T-helper 1 cell treated with Interleukin-12 subunit alpha and Interleukin-12 subunit beta and Interleukin-4 antibody, amounts not matched to agents 30 ng/mL and 1 ng/mL, for 36 hours (primary cell): ENCODE measurements around the gene SENP7. TPM values are rescaled to one million over a fixed set of nuclear protein-coding genes. Genes with fewer than 3 reads are reported as not detected.
"Not testable (repeated sequence)": the region's sequence is repeated elsewhere in the genome, so short reads cannot be mapped to it uniquely, and the experiment has no call there.

Experiments
- intact Hi-C: fragments of 100-400 bp; cut with micrococcal nuclease; formaldehyde crosslinking; loops from one replicate; pipeline ENCODE4 v1.15.1; 2024
- total RNA-seq: library from RNA; stranded (reverse); gene quantifications from 2 replicates; pipeline ENCODE4 v1.2.3, GENCODE V29; 2022

Gene SENP7
- total RNA-seq, 1 donor from 2014 or later = 33.3 TPM

DNA sequence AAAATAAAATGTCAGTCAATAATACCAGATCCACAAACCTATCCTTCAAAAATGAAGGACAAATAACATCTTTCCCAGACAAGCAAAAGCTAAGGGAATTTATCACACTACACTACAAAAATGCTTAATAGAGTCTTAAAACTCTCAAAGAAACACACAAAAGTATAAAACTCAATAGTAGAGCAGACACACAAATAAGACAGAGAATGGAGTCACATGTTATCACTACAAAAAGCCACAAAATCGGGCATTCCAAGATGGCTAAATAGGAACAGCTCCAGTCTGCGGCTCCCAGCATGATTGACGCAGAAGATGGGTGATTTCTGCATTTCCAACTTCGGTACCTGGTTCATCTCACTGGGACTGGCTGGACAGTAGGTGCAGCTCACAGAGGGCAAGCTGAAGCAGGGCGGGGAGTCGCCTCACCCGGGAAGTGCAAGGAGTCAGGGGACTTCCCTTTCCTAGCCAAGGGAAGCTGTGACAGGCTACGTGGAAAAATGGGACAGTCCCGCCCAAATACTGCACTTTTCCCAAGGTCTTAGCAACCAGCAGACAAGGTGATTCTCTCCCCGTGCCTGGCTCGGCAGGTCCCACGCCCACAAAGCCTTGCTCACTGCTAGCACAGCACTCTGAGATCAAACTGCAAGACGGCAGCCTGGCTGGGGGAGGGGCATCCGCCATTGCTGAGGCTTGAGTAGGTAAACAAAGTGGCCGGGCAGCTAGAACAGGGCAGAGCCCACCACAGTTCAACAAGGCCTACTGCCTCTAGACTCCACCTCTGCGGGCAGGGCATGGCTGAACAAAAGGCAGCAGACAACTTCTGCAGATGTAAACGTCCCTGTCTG is 46.3 kb downstream of the SENP7 start:
- intact Hi-C loops = loop anchor here (5.0 kb wide), 1 partner anchor 96 kb away; the partner anchor contains the start of gene TRMT10C

DNA sequence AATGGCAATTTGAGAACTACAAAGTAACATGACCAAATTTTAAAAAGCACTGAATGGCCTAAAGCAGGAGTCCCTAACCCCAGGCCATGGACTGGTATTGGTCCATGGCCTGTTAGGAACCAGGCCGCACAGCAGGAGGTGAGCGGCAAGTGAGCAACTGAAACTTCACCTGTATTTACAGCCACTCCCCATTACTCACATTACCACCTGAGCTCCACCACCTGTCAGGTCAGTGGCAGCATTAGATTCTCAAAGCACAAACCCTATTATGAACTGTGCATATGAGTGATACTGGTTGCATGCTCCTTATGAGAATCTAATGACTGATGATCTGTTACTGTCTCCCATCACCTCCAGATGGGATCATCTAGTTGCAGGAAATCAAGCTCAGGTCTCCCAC is 48.8 kb downstream of the SENP7 start:
- intact Hi-C loops = no loop called here

DNA sequence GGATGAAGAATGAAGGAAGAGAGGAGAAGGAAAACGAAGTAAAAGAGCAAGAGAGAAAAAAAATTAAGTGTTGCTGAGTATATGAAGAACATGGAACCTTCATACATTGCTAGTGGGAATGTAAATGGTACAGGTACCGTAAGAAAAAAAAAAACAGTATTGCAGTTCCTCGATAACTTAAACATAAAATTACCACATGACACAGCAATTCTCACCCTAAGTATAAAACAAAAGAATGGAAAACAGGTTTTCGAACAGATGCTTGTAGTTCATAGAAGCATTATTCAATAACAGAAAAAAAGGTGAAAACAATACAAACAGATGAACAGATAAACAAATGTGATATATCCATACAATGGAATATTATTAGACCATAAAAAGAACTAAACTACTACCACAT is 51.6 kb downstream of the SENP7 start:
- intact Hi-C loops = no loop called here

- intact Hi-C loops = no loop called here
These were observed 54.6 kb downstream of the SENP7 start for GRCh38 chr3:101458387-101458786.

DNA sequence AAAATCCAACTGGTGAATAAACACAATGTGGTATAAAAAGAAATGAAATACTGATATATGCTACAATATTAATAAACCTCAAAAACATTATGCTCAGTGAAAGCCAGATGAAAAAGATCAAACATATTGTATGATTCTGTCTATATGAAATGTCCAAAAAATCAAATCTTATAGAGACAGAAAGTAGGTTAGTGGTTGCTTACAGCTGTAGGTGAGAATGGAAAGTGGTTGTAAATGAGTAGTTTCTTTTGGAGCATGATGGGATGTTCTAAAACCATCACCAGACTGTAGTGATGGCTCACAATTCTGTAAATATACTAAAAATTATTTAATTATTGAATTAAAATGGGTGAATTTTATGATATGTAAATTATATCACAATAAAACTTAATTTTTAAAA is 58.4 kb downstream of the SENP7 start:
- intact Hi-C loops = no loop called here

GRCh38 chr3:101453961-101454360 is 59.1 kb downstream of the SENP7 start:
- intact Hi-C loops = no loop called here

DNA sequence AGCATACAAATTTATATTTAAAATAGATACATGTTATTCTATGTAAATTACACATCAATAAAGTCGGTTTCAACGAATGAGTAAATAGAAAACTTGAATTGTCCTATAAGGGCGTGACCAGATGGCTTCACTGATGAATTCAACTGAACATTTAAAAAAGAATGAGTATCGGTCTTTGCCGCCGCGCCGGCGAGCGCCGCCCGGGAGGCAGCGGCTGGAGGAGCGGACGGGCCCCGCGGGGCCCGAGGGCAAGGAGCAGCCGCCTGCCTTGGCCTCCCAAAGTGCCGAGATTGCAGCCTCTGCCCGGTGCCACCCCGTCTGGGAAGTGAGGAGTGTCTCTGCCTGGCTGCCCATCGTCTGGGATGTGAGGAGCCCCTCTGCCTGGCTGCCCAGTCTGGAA is 74.4 kb downstream of the SENP7 start:
- intact Hi-C loops = not testable (repeated sequence)

DNA sequence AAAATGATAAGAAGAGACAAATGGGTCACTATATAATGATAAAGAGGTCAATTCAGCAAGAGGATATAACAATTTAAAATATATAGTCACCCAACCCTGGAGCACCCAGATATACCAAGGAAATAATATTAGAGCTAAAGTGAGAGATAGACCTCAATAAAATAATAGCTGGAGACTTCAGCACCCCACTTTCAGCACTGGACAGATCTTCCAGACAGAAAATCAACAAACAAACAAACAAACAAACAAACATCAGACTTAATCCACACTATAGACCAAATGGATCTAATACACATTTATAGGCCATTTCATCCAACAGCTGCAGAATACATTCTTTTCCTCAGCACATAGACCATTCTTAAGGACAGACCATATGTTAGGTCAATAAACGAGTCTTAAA is 79.4 kb downstream of the SENP7 start:
- intact Hi-C loops = no loop called here

DNA sequence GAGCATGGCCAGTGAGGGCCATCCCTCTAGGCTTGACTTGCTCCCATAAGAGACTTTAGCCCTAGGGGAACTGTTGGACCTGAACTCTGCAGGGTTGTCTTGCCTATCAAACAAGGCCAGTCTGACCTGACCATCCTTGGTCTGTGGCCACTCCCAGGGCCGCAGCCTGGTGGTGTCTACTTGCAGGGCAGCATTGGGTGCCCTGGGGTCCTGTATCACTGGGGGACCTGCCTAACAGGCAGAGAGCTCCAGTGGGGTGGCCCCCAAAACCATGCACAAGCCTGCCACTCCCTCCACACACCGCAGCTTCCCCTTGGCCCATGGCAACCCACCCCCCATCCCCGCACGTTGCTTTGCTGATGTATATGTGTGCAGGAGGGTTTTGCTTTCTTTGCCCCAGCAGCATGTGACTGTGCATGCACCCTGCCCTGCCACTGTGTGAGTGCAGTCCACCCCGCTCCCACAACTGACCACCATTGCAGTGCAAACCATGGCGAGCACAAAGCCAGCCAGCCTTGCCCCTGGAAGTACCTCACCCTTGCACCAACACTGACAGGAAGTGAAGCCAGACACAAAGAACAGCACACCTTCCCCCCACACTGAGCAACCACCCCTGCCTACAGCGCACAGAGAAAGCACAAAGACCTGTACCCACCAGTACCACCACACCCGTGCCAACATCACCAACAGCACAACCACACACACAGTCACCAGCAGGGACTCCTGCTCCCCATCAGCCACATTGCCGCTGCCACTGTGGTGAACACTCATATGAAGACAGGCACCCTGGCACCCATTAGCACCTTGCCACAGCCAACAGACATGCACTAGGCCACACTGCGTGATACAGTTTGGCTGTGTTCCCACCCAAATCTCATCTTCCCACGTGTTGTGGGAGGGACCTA is 88.8 kb downstream of the SENP7 start:
- intact Hi-C loops = no loop called here

- intact Hi-C loops = no loop called here
These were observed 94.2 kb downstream of the SENP7 start for GRCh38 chr3:101418851-101419250.

DNA sequence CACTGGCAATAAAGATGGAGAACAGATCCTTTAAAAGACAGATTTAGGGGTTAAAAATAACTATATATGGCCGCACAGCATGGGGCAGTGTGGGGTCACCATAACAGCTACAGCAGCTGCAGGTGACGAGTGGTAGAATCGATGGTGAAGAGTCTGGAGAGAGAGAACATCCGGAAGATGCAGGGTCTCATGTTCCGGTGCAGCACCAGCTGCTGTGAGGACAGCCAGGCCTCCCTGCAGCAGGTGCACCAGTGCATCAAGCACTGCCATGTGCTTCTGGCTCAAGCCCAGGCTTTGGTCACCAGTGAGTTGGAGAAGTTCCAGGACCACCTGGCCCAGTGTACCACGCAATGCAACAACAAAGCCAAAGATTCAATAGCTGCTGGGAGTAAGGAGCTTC is 98.9 kb downstream of the SENP7 start:
- intact Hi-C loops = no loop called here

- intact Hi-C loops = no loop called here
These were observed 99.4 kb downstream of the SENP7 start for GRCh38 chr3:101413656-101414055.

- intact Hi-C loops = loop anchor here (2.0 to 5.0 kb wide), 4 partner anchors 333 to 1575 kb away; partner anchors contain the start of genes CEP97, CMSS1 and TFG
These were observed 121.5 kb downstream of the SENP7 start for GRCh38 chr3:101391413-101391950.

DNA sequence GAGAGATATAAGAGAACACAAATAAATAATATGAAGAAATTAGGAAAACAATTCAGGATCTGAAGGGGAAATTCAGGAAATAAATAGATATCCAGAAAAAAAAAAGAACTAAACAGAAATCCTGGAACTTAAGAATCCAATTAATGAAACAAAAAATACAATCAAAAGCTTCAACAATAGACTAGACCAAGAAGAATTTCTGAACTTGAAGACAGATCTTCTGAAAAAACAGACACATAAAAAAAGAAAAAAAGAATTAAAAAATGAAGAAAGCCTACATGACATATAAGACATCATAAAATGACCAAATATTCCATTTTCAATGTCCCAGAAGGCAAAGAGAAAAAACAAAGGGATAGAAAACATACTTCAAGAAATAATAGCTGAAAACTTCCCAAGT is 124.3 kb downstream of the SENP7 start:
- intact Hi-C loops = no loop called here

DNA sequence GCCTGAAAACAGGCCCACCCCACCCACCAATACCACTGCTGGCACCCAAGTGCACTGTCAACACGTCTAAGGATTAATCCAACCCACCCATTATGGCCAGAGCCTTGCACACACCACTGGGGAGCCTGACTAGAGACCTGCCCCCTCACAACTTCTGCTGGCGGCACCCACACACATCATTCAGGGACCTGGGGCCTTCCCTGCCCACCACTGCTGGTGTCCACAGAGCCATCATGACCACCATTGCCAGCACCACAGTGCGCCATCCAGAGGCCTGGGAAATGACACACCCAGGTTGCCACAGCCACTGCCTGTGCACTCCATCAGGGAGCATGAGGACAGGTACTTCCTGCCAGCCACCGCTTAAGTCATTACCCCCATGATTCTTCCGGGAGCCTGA is 125.7 kb downstream of the SENP7 start:
- intact Hi-C loops = no loop called here

DNA sequence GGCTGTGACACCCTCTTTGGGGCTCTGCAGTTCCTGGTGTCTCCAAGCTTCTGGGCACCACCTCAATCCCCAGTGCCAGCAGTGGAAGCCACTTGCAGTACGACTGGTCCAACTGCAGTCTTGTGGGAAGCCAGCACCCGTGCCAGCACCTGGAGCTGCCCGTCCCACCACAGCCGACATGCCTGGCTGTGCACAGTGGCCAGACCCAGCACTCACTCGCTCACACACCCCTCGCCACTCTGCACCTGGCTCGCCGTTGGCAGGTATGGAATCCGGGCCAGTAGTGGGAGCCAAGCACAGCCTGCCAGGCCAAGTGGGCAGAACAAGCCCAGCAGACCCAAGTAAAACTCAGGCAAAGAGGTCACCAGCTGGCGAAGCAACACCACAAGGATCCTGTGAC is 128.6 kb downstream of the SENP7 start:
- intact Hi-C loops = loop anchor here (5.0 kb wide), 2 partner anchors 393 to 717 kb away; partner anchors contain the start of gene NXPE3

DNA sequence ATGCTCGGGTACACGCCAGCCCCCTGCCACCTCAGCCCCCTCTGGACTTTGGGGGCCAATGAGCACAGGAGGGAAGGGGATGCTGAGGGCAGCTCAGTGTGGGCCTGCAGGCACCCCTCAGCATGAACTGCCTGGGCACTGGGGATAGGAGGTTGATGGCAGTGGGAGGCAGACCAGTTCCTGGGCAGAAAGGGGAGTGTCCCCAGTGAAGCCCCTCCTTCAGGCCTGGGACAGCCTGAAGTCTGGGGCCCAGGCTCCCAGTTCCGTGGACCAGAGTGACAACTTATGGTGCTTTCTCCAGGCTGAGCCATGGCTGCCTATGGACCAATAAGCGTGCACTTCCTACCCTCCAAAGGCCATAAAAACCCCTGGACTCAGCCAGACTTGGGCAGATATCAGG is 129.4 kb downstream of the SENP7 start:
- intact Hi-C loops = loop anchor here (5.0 kb wide), 2 partner anchors 394 to 716 kb away; partner anchors contain the start of gene NXPE3

DNA sequence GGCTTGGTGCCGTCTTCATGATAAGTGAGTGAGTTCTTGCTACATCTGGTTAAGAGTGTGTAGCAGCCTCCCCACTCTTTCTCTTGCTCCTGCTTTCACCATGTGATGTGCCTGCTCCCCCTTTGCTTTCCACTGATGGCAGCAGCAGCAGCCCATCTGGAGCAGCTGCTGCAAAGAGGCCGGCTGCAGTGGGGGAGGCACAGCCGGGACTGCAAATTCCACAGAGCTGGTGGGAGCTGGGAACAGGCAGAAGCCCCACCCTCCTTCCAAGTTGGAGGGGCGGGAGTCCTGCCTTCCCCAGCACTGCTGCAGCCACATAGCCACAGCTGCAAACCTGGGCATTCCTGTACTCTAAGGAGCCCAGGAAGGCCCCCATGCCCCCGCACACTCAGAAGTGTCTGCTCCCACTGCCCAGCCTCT is 129.8 kb downstream of the SENP7 start:
- intact Hi-C loops = loop anchor here (5.0 kb wide), 2 partner anchors 394 to 716 kb away; partner anchors contain the start of gene NXPE3

DNA sequence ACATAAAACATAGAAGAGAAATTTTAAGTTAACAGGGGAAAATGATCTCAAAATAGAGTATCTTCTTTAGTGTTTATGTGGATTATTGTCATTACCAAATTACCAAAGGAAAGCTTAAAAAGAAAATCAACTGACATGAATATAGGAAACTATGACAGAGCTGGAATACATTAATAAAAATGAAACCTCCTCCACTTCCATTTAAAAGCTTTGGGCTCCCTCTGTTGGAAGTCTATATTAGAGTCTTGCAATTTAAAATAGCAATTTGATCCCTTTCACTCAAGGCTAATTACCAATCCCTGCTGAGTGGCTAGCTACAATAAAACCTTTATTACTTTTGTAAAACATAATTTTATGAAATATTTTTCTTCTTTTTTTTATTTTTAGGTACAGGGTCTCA is 131.2 kb downstream of the SENP7 start:
- intact Hi-C loops = loop anchor here (1.0 to 5.0 kb wide), 7 partner anchors 171 to 1065 kb away; partner anchors contain the start of gene NXPE3

GRCh38 chr3:101379658-101380376 is 133.2 kb downstream of the SENP7 start:
- intact Hi-C loops = loop anchor here (1.0 to 5.0 kb wide), 6 partner anchors 10 to 1063 kb away; partner anchors contain the start of gene NXPE3

- intact Hi-C loops = no loop called here
These were observed 135.2 kb downstream of the SENP7 start for GRCh38 chr3:101377796-101378195.
